Osteoblast (primary cell): Measurements from ENCODE around the gene HSH2D. TPM values are rescaled to one million over a fixed set of nuclear protein-coding genes. Genes with fewer than 3 reads are reported as not detected.
A peak's percentile ranks its signal among the peaks of the same experiment; 100 is the strongest.
"Not testable (repeated sequence)": the region's sequence is repeated elsewhere in the genome, so short reads cannot be mapped to it uniquely, and the experiment has no call there.

Experiments used
- DNase-seq: peaks from one replicate; pipeline ENCODE4 v3.0.0; 2011; ENCODE audit warnings: low spot score, mixed read lengths; ENCODE audit not compliant: insufficient read length; ENCODE audit errors: missing footprints
- H2AFZ ChIP-seq: 2 replicates; pipeline ENCODE4 v1.6.0; 2011; ENCODE audit warnings: mild to moderate bottlenecking, low read length
- H3K27ac ChIP-seq: 2 replicates; pipeline ENCODE4 v1.5.1; 2011; ENCODE audit warnings: mild to moderate bottlenecking, low read depth, low read length, moderate library complexity
- H3K27me3 ChIP-seq: 2 replicates; pipeline ENCODE4 v1.6.0; 2012; ENCODE audit warnings: mild to moderate bottlenecking, control low read depth, inconsistent platforms, low read length, moderate library complexity; ENCODE audit not compliant: insufficient read depth
- H3K36me3 ChIP-seq: 2 replicates; pipeline ENCODE4 v1.5.1; 2011; ENCODE audit warnings: mild to moderate bottlenecking, low read length, control low read depth, moderate library complexity; ENCODE audit not compliant: insufficient read depth
- H3K4me1 ChIP-seq: 2 replicates; pipeline ENCODE4 v1.5.1; 2011; ENCODE audit warnings: mild to moderate bottlenecking, low read length, control low read depth, moderate library complexity; ENCODE audit not compliant: insufficient read depth
- H3K4me2 ChIP-seq: 2 replicates; pipeline ENCODE4 v1.6.0; 2011; ENCODE audit warnings: mild to moderate bottlenecking, low read length; ENCODE audit not compliant: insufficient read depth
- H3K4me3 ChIP-seq: fragments of 200-600 bp; sonication (generic); 3 replicates; pipeline ENCODE4 v1.5.1; 2012; ENCODE audit warnings: mild to moderate bottlenecking, low read length, inconsistent platforms; ENCODE audit not compliant: insufficient read depth
- H3K79me2 ChIP-seq: 2 replicates; pipeline ENCODE4 v1.6.0; 2012; ENCODE audit warnings: mild to moderate bottlenecking, low read length, control low read depth, inconsistent platforms; ENCODE audit not compliant: insufficient read depth
- H3K9me3 ChIP-seq: 2 replicates; pipeline ENCODE4 v1.5.1; 2011; ENCODE audit warnings: low read depth, low read length, control low read depth
- H4K20me1 ChIP-seq: 2 replicates; pipeline ENCODE4 v1.6.0; 2012; ENCODE audit warnings: mild to moderate bottlenecking, low read length, control low read depth; ENCODE audit not compliant: insufficient read depth
- CTCF ChIP-seq: IDR thresholded peaks from 2 replicates; pipeline ENCODE4 v1.5.1; 2011; ENCODE audit warnings: mild to moderate bottlenecking, low read depth, low read length, moderate library complexity; ENCODE audit errors: extremely low read depth
- total RNA-seq: library from RNA; depleted of rRNA; stranded (reverse); fragments of >200 nt; gene quantifications from 2 replicates; pipeline ENCODE4 v1.2.3, GENCODE V29; 2012

The HSH2D gene
- total RNA-seq, 1 donor: 0.36 TPM

GRCh38 chr19:16170134-16170533 is 26.6 kb downstream of the HSH2D start:
- no peak for DNase-seq
- TF ChIP-seq CTCF: no peak
- Histone ChIP-seq H3K4me1 (no peaks in the 10 kb centered on the region), H2AFZ (no peak overlapping the region), H3K79me2 (no peaks in the 10 kb centered on the region), H3K4me2 (no peak overlapping the region), H3K4me3 (no peak overlapping the region), H3K36me3 (no peaks in the 10 kb centered on the region), H3K27ac (no peak overlapping the region), H4K20me1 (no peaks in the 10 kb centered on the region), H3K27me3 (no peaks in the 10 kb centered on the region), H3K9me3 (no peaks in the 10 kb centered on the region)

GRCh38 chr19:16175954-16176353 is 32.5 kb downstream of the HSH2D start:
- DNase-seq: no peak
- Histone ChIP-seq H4K20me1 (no peaks in the 10 kb centered on the region), H2AFZ (no peak overlapping the region), H3K4me2 (no peak overlapping the region), H3K27me3 (no peaks in the 10 kb centered on the region), H3K27ac (no peak overlapping the region), H3K4me1 (peaks cover 9% of the 10 kb centered on the region), H3K4me3 (no peak overlapping the region), H3K36me3 (no peaks in the 10 kb centered on the region), H3K9me3 (no peaks in the 10 kb centered on the region), H3K79me2 (no peaks in the 10 kb centered on the region)
- TF ChIP-seq CTCF: no peak

GRCh38 chr19:16178866-16179265 is 35.4 kb downstream of the HSH2D start:
- not testable (repeated sequence) for H3K27me3 ChIP-seq, H3K36me3 ChIP-seq, H2AFZ ChIP-seq, H3K4me2 ChIP-seq, H4K20me1 ChIP-seq, H3K79me2 ChIP-seq, H3K27ac ChIP-seq, DNase-seq, H3K4me1 ChIP-seq, H3K9me3 ChIP-seq, H3K4me3 ChIP-seq

- Histone ChIP-seq H3K4me2 (peak overlapping the region; percentile 58), H2AFZ (peak overlapping the region; percentile 78), H3K9me3 (no peaks in the 10 kb centered on the region), H4K20me1 (no peaks in the 10 kb centered on the region), H3K4me3 (no peak overlapping the region), H3K27me3 (no peaks in the 10 kb centered on the region), H3K27ac (no peak overlapping the region), H3K79me2 (peaks cover 4% of the 10 kb centered on the region), H3K4me1 (peaks cover 14% of the 10 kb centered on the region), H3K36me3 (no peaks in the 10 kb centered on the region)
- DNase-seq: peak; percentile 92
- no peak for TF ChIP-seq CTCF
Measured at GRCh38 chr19:16180611-16181010, 37.1 kb downstream of the HSH2D start.
